ENCODE measurements around the gene SASS6.

DNA sequence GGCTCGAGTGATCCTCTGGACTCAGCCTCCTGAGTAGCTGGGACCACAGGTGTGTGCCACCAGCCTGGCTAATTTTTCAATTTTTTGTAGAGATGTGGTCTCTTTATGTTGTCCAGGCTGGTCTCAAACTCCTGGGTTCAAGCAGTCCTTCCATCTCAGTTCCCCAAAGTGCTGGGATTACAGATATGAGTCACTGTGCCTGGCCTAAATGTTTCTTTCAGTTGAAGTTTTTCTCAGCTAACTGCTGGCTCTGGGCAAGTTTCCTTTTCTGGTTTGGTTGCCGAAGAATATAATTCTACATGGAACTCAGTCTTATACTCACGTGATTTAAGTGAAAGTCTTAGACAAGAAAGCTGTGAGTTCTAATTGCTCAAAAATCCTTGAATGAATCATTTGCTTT is 57.0 kb downstream of the SASS6 start:
- no peak for TF ChIP-seq POLR2A (IDR thresholded peaks at IDR 0.05)
- TF ChIP-seq CTCF (IDR thresholded peaks at IDR 0.05) = no peak

All from lower leg skin (tissue), 3 donors.